ENCODE measurements around the gene XPC. TPM values are rescaled to one million over a fixed set of nuclear protein-coding genes. Genes with fewer than 3 reads are reported as not detected.

The XPC gene
- total and polyA plus RNA-seq, 2 donors (not counting 3 experiments of a cell fraction or from before 2014, with no cell fraction given), result 11.9 to 36.8 TPM

- Histone ChIP-seq H3K27ac (ENCODE audit: insufficient read depth, low read depth, low read length) (no peak overlapping the region), H3K9me3 (replicated peaks; ENCODE audit: control insufficient read depth, insufficient read depth, low read length) (no peaks in the 10 kb centered on the region), H3K9me1 (replicated peaks; ENCODE audit: control insufficient read depth, extremely low read depth, insufficient read depth, low read length) (no peaks in the 10 kb centered on the region), H3K4me2 (ENCODE audit: insufficient read depth, low read length) (no peak overlapping the region), H2AFZ (ENCODE audit: low read depth, low read length) (no peak overlapping the region), H3K27me3 (ENCODE audit: control insufficient read depth in 2 of 2, insufficient read depth in 2 of 2, low read length in 2 of 2) (peaks cover 0 to 2% of the 10 kb centered on the region in 2 experiments), H4K20me1 (replicated peaks; ENCODE audit: control insufficient read depth, extremely low read depth, insufficient read depth, low read length) (no peaks in the 10 kb centered on the region), H3K4me3 (replicated peaks in 1 of 3; ENCODE audit: insufficient read depth in 1 of 3, low read depth in 1 of 3, low read length in 3 of 3) (no peak overlapping the region), H3K9ac (replicated peaks; ENCODE audit: extremely low read depth, insufficient read depth, low read length) (no peak overlapping the region), H3K4me1 (ENCODE audit: control insufficient read depth, extremely low read depth, insufficient read depth, low read length) (no peaks in the 10 kb centered on the region), H3K36me3 (ENCODE audit: control insufficient read depth in 2 of 2, extremely low read depth in 1 of 2, insufficient read depth in 2 of 2, low read length in 2 of 2) (no peaks in the 10 kb centered on the region), H3K79me2 (ENCODE audit: control insufficient read depth, insufficient read depth, low read length) (no peaks in the 10 kb centered on the region)
- DNase-seq (ENCODE audit: low read depth, low spot score) (no peak), FAIRE-seq (no peak)
- intact Hi-C loops (cut with micrococcal nuclease), result no loop called here
- TF ChIP-seq FOS (IDR thresholded peaks at IDR 0.05; ENCODE audit: borderline replicate concordance, insufficient read depth, low read length) (no peak), CTCF (IDR thresholded peaks at IDR 0.05; ENCODE audit: extremely low read depth in 1 of 2, insufficient read depth in 1 of 2, low read depth in 1 of 2, low read length in 2 of 2) (no peak), POLR2AphosphoS5 (IDR thresholded peaks at IDR 0.05; ENCODE audit: insufficient read depth, low read depth, low read length) (no peak), EZH2 (IDR thresholded peaks at IDR 0.05; ENCODE audit: borderline replicate concordance, low read depth, low read length, severe bottlenecking) (no peak), MYC (IDR thresholded peaks at IDR 0.05; ENCODE audit: low read depth, low read length) (no peak), JUN (IDR thresholded peaks at IDR 0.05; ENCODE audit: borderline replicate concordance, insufficient read depth, insufficient read length, low read depth) (no peak), GATA2 (IDR thresholded peaks at IDR 0.05; ENCODE audit: insufficient read depth, insufficient read length, low read depth, low read length) (no peak), POLR2A (IDR thresholded peaks at IDR 0.05; ENCODE audit: low read depth, low read length) (no peak), MAX (IDR thresholded peaks at IDR 0.05; ENCODE audit: insufficient read depth, insufficient read length) (no peak)
- ChIA-PET POLR2A (no interaction called here), CTCF (interaction anchor here (1.1 to 2.8 kb wide), 2 partner anchors 8 to 256 kb away, joined by 4 to 52 read pairs; no protein-coding TSS in a partner anchor)
- dilution Hi-C loops (cut with MboI; ENCODE audit: extremely low pct_ligation_motif_present, low sequenced_read_pairs), result no loop called here
- BruUV-seq (replicated peaks), result no TSS peak
These were observed 33.2 kb upstream of the XPC start for GRCh38 chr3:14211621-14212020.

Data from endothelial cell of umbilical vein (primary cell).